Measurements from ENCODE around the gene ST3GAL5.
A peak's percentile ranks its signal among the peaks of the same experiment; 100 is the strongest.
"Not testable (repeated sequence)": the region's sequence is repeated elsewhere in the genome, so short reads cannot be mapped to it uniquely, and the experiment has no call there.

Gene ST3GAL5

GRCh38 chr2:85886590-85886989, 2.2 kb downstream of the ST3GAL5 start:
- Histone ChIP-seq H3K36me3 (no peaks in the 10 kb centered on the region), H3K27me3 (ENCODE audit: insufficient read depth, low read depth, severe bottlenecking) (no peaks in the 10 kb centered on the region), H3K9me3 (ENCODE audit: severe bottlenecking) (peaks cover 4% of the 10 kb centered on the region), H3K27ac (no peak overlapping the region), H3K4me3 (ENCODE audit: low read depth, low read length) (no peak overlapping the region)
- peak; percentile 36 for DNase-seq
- TF ChIP-seq, protein P1, sequence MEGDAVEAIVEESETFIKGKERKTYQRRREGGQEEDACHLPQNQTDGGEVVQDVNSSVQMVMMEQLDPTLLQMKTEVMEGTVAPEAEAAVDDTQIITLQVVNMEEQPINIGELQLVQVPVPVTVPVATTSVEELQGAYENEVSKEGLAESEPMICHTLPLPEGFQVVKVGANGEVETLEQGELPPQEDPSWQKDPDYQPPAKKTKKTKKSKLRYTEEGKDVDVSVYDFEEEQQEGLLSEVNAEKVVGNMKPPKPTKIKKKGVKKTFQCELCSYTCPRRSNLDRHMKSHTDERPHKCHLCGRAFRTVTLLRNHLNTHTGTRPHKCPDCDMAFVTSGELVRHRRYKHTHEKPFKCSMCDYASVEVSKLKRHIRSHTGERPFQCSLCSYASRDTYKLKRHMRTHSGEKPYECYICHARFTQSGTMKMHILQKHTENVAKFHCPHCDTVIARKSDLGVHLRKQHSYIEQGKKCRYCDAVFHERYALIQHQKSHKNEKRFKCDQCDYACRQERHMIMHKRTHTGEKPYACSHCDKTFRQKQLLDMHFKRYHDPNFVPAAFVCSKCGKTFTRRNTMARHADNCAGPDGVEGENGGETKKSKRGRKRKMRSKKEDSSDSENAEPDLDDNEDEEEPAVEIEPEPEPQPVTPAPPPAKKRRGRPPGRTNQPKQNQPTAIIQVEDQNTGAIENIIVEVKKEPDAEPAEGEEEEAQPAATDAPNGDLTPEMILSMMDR (IDR thresholded peaks at IDR 0.05; ENCODE audit: low read depth, low read length) = no peak

DNA sequence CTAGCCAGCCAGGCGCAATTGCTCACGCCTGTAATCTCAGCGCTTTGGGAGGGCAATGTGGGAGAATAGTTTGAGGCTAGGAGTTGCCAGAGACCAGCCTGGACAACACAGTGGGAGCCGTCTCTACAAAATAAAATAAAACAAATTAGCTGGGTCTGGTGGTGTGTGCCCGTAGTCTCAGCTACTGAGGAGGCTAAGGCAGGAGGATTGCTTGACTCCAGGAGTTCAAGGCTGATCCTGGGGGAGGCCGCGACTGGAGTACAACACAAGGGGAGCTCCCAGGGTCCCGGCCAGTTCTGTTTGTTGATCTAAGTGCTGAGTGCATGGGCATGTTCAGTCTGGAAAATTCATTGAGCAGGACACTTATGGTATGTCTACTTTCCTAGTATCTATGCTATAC, 2.6 kb downstream of the ST3GAL5 start:
- TF ChIP-seq, protein P1 (IDR thresholded peaks at IDR 0.05; ENCODE audit: low read depth, low read length) = no peak
- no peaks in the 10 kb centered on the region for H3K36me3 ChIP-seq
- DNase-seq = no peak

DNA sequence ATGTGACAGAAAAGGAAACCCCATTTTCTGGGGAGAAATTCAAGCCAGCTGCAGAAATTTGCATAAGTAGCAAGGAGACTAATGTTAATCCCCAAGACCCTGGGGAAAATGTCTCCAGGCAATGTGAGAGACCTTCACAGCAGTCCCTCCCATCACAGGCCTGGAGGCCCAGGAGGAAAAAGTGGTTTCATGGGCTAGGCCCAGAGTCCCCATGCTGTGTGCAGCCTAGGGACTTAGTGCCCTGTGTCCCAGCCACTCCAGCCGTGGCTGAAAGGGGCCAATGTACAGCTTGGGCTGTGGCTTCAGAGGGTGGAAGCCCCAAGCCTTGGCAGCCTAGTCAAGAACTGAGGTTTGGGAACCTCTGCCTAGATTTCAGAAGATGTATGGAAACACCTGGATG, 7.0 kb downstream of the ST3GAL5 start:
- H3K36me3 ChIP-seq; H3K4me3 ChIP-seq (ENCODE audit: low read depth, low read length); H3K27me3 ChIP-seq (ENCODE audit: insufficient read depth, low read depth, severe bottlenecking); H3K27ac ChIP-seq; H3K9me3 ChIP-seq (ENCODE audit: severe bottlenecking); DNase-seq: not testable (repeated sequence)

More for the DNA sequence above, 2.6 kb downstream of the ST3GAL5 start:
- H3K4me3 ChIP-seq (ENCODE audit: low read depth, low read length) = no peak overlapping the region
- H3K27me3 ChIP-seq (ENCODE audit: insufficient read depth, low read depth, severe bottlenecking) = no peaks in the 10 kb centered on the region
- H3K27ac ChIP-seq = no peak overlapping the region
- H3K9me3 ChIP-seq (ENCODE audit: severe bottlenecking) = peaks cover 4% of the 10 kb centered on the region

DNA sequence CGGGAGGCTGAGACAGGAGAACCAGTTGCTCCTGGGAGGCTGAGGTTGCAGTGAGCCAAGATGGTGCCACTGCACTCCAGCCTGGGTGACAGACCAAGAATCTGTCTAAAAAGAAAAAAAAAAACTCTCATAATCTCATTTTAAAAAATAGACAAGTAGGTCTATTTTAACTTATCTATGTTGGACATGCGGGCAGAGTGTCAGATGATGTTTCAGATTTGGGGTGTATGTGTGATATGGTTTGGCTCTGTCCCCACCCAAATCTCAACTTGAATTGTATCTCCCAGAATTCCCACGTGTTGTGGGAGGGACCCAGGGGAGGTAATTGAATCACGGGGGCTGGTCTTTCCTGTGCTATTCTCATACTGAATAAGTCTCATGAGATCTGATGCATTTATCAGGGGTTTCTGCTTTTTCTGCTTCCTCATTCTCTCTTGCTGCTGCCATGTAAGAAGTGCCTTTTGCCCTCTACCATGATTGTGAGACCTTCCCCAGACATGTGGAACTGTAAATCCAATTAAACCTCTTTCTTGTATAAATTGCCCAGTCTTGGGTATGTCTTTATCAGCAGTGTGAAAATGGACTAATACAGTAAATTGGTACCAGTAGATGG, 8.0 kb downstream of the ST3GAL5 start:
- not testable (repeated sequence) for H3K4me3 ChIP-seq (ENCODE audit: low read depth, low read length); H3K27me3 ChIP-seq (ENCODE audit: insufficient read depth, low read depth, severe bottlenecking); H3K9me3 ChIP-seq (ENCODE audit: severe bottlenecking)

DNA sequence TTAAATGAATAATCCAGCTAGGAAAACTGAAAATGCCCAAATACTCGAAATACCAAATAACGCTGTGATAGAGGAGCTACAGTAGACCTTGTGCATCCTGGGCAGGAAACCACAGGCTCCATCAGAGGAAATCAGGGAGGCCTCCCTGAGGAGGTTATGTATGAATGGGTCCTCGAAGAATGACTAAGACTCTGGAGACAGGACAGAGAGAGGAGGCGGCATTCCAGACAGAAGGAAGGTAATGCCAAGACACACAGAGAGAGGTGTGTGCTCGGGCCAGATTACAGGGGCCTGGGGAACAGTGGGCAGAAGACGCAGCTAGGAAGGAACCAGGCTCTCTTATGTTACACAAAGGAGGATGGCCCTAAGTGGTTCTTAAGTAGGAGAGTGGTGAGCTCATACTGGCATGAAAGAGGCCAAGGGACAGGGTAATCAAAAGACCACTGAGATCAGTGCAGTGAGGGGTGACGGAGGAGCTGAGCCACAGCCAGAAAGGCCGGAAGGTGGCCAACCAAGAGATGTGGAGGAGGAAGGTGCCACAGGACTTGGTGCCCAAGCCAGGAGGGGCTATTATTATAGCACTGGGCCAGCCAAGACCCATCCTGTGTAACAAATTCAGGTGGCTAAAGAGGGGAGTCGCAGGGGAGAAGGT, 9.9 kb downstream of the ST3GAL5 start:
- no peak for DNase-seq
- no peak overlapping the region for H3K27ac ChIP-seq
- no peaks in the 10 kb centered on the region for H3K27me3 ChIP-seq (ENCODE audit: insufficient read depth, low read depth, severe bottlenecking)
- H3K36me3 ChIP-seq = no peaks in the 10 kb centered on the region
- no peak overlapping the region for H3K4me3 ChIP-seq (ENCODE audit: low read depth, low read length)
- peaks cover 4% of the 10 kb centered on the region for H3K9me3 ChIP-seq (ENCODE audit: severe bottlenecking)
- TF ChIP-seq, protein P1 (IDR thresholded peaks at IDR 0.05; ENCODE audit: low read depth, low read length) = no peak

More for the DNA sequence above, 8.0 kb downstream of the ST3GAL5 start:
- H3K36me3 ChIP-seq, H3K27ac ChIP-seq, DNase-seq: not testable (repeated sequence)

GRCh38 chr2:85875350-85876050, 13.3 kb downstream of the ST3GAL5 start:
- Histone ChIP-seq H3K9me3 (ENCODE audit: severe bottlenecking) (no peaks in the 10 kb centered on the region), H3K4me3 (ENCODE audit: low read depth, low read length) (no peak overlapping the region), H3K27me3 (ENCODE audit: insufficient read depth, low read depth, severe bottlenecking) (no peaks in the 10 kb centered on the region), H3K36me3 (no peaks in the 10 kb centered on the region), H3K27ac (no peak overlapping the region)
- no peak for DNase-seq
- TF ChIP-seq, protein P1 (IDR thresholded peaks at IDR 0.05; ENCODE audit: low read depth, low read length) = no peak
